Stimulated activated CD4-positive, alpha-beta T cell treated with anti-CD3 and anti-CD28 coated beads, Interleukin-4, amount 100 ng/mL, for 1 hour (primary cell): ENCODE measurements around the gene FAM111B.
"Not testable (repeated sequence)": the region's sequence is repeated elsewhere in the genome, so short reads cannot be mapped to it uniquely, and the experiment has no call there.

ENCODE experiments used
- DNase-seq: peaks from one replicate; pipeline ENCODE4 v3.0.0-alpha.2; 2020

Gene FAM111B, protein sequence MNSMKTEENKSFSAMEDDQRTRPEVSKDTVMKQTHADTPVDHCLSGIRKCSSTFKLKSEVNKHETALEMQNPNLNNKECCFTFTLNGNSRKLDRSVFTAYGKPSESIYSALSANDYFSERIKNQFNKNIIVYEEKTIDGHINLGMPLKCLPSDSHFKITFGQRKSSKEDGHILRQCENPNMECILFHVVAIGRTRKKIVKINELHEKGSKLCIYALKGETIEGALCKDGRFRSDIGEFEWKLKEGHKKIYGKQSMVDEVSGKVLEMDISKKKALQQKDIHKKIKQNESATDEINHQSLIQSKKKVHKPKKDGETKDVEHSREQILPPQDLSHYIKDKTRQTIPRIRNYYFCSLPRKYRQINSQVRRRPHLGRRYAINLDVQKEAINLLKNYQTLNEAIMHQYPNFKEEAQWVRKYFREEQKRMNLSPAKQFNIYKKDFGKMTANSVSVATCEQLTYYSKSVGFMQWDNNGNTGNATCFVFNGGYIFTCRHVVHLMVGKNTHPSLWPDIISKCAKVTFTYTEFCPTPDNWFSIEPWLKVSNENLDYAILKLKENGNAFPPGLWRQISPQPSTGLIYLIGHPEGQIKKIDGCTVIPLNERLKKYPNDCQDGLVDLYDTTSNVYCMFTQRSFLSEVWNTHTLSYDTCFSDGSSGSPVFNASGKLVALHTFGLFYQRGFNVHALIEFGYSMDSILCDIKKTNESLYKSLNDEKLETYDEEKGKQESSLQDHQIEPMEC

DNA sequence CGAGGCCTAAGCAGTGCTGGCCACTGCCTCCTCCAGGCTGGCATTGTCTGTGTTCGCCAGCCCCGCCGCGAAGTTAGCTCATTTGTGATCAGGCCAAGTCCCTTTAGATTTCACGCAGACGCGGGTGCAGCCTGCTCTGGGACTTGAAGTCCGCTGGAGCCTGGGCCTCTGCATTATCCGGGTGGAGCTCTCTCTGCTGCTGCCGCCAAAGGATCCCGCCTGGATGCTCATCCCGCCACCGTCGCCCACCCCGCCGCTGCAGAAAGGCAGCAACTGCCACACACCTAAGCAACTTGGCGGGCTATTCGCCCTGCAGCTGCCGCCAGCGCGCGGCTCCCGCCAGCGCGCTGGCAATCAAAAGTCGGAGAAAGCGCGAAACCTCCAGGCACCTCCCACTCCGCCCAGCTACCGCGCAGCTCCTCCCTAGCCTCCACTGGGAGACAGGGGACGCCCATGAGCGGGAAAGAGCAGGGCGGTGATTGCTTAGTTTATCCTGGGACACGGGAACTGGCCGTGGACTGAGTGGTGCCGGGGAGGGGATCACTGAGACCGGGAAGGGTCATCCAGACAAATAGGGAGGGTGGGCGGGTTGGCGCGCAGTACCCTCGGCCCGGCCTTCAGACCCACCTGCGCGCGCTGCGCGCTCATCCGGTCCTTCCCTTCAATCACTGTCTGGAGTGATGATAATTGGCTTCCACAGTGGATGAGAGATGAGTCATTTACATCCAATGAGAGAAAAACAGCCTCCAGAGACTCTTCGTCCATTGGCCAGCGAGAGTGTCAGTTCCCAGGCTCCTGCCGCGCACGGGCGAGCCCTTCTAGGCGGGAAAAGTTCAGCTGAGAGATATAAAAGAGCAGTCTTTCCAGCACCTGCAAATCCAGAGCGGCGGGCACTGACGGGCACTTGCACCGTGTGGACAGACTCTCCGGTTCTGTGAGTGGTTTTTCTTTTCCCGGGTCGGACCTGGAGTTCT is at the start of gene FAM111B:
FAM111B (plus strand) TSS at position 875 of the 974 bp plus-strand sequence. CDS start 2,389 bp downstream, outside the sequence.
- DNase-seq: peak; percentile 51

DNA sequence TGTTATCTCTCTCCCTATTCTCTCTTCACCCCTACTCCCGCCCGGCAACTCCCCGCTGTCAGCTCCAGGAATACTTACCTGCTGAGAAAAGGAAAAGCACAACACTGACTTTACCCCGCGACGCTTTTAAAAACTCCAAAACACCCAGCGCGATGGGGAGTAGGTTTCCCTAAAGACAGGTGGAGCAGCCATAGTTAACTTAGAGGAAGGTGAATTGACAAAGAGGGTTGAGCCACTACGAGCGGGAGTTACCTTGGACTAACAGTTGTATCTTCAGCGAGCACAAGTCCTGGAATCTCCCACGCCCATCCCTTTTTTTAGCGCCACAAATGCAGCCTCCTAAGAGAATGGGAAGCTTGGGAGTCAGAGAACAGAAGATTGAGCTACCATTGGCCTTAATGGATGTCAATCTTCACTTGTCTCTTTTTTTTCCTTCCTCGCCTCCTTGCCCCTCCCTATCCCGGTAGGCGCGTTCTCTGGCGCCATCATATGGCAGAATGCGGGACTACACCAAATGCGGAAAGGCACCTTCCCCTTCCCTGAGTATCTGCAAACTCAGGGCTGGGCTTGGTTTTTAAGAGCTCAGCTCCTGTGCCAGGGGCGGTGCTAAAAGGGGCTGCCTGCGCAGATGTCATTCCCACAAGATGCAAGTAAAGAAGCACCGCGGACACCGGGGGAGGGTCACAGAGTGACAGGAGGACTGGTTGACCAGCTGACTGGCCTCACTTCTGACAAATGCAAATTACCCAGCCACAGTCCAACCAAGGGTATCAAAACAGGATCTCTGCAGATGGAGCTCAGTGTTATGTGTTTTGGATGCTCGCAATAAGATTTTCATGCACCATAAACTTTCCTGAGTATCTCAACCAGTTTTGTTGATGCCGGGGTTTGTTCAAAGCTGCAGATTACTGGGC is 48.7 kb upstream of the FAM111B start:
- peak; percentile 80 for DNase-seq

DNA sequence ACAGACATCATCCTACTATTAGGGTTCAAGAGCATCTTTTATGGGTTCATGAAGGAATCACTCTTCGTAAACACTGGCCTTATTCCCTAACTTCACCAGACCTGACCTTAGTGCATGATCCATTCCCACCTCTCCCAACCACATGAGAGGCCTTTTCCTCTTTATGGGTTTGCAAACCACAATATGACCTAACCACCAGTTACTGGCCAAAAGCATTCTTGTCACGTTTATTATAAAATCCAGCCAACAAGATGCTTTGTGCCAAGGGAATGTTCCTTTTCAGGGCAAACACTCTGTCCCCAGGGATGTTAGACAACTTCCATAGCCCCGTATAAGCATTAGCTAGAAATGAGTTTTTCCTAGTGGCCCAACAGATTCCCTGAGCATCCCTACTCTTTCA is 46.9 kb upstream of the FAM111B start:
- not testable (repeated sequence) for DNase-seq

DNA sequence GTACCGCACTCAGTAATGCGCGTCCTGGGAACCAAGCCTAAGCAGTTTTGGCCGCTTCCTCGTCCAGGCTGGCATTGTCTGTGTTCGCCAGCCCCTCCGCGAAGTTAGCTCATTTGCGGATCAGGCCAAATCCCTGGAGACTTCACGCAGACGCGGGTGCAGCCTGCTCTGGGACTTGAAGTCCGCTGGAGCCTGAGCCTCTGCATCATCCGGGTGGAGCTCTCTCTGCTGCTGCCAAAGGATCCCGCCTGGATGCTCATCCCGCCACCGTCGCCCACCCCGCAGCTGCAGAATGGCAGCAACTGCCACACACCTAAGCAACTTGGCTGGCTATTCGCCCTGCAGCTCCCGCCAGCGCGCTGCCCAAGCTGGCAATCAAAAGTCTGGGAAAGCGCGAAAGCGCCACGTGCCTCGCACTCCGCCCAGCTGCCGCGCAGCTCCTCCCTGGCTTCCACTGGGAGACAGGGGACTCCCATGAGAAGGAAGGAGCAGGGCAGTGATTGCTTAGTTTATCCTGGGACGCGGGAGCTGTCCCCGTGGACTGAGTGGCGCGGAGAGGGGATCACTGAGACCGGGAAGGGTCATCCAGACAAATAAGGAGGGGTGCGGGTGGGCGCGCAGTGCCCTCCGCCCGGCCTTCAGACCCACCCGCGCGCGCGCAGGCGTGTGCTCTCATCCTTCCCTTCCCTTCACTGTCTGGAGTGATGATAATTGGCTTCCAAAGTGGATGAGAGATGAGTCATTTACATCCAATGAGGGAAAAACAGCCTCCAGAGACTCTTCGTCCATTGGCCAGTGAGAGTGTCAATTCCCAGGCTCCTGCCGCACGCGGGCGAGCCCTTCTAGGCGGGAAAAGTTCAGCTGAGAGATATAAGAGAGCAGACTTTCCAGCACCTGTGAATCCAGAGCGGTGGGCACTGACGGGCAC is 44.2 kb upstream of the FAM111B start:
- DNase-seq: no peak

DNA sequence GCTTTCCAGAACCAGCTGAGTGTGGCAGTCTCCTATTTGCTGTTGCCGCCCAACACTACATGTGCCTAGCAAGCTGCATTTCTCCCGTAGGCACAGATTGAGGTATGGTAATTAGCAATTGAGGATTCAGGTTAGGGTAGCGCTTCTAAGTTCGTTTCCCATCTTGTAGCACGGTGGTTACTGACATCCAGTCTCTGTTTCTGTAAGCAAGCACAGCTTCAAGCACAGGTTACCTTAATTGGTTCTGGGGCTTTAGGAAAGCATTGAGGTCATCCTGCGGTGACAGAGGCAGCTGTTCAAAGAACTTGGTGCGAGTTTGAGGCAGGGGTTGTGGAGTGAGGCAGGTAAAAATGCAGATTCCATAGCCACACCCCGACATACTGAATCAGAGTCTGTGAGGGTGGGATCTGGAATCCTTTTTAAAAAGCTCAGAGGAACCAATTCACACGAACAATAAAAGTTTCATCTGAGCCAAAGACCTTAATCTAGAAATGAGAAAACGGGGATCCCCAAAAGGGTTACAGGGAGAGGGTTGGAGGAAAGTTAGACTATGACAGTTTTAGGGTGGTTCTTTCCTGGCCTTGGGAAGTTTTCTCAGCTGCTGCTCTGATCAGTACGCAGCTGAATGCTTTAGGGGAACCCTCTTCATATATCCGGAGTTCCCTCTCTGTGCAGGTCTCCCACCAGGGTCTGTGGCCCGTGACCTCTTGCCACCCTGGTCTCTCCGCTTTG is 42.9 kb upstream of the FAM111B start:
- DNase-seq: not testable (repeated sequence)

DNA sequence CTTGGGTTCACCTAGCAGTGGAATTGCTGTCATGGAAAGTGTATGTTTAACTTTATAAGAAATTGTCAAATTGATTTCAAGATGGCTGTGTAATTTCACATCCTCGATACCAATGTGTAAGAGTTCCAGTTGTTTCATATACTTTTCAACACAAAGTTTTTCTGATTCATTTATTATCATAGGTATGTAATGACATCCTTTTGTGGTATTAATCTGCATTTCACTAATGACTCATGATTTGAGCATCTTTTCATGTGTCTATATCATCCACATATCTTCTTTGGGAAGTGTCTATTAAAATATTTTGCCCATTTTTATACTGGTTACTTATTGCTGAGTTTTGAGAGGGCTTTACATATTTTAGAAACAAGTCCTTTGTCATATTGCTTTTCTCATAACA is 38.0 kb upstream of the FAM111B start:
- no peak for DNase-seq

DNA sequence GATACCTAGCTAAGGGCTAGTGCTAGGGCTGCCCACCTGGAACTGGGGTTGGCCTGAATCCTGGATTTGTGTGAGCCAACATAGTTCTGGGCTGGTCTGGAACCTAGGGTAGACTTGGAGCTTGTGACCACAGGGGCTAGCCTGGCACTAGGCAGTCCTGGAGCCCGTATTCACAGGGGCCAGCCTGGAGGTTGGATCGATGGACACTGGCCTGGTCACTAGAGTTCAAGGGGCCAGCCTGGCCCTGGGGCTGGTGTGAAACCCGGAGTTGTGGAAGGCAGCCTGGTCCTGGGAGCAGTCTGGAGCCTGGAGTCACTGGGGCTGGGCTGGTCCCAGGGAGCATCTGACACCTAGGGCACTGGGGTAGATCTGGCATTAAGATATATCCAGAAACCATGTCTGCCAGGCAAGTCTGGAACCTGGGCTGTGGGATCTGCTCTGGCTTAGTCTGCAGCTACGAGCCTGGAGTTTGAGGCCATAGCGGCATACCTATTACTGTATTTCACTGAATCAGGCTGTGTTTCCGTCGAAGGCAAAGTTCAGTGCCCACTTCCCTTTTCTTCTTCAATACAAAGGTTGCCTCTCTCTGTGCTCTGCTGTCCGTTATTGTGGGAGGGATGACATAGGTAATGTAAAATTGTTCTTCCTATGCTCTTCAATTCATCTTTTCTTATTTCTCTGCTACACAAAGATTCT is 30.0 kb upstream of the FAM111B start:
- DNase-seq: no peak

DNA sequence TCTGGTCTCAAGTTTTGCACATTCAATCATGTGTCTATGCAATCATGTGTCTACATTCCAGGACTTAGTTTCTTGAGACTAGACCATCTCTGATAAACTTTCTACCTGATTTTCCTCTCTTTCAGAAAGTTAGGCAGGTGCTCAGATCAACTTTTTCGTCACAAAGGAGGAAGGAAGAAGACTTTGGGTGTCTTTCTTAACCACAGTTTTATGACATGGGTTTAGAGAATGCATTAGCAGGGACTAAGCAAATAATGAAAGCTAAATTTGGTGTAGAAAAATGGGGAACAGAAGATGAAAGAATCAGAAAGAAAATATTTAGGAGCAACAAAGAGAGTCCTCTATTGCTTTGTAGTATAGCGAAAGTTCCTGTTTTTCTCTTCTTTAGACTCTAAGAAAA is 28.6 kb upstream of the FAM111B start:
- no peak for DNase-seq

DNA sequence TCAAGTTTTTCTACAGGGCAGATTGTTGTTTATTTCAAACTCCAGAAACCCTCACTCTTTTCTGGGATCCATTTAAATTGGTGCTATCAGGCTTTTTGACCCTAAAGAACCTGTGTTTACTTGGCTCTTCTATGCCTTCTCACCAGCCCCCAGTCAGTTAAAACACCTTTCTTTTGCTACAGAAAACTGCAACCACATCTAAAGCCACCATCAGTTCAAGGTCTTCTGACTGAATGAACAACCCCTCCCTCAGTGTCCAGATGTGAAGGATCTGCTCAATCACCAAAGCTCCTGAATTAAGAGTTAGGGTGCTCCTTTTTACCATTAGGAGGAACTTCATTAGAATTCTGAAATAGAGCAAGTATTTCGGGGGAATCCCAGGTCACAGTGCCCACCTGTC is 28.0 kb upstream of the FAM111B start:
- DNase-seq: no peak

DNA sequence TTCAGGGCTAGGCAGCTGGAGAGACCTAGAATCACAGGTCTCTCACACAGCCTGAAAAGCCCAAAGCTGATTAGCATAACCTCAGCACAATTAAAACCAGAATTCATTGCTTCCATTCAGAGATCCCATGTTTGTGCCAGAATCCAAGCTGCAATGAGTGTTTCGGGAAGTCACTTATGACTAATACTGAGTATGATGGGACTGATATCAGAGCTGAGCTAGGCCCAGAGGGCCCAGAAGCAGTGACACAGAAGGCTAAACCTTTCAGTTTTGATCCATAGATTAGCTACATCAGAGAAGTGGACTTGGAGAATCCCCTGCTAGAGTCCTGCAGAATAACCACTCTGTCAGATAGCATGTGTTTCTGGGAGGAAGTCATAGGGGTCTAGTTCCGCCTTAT is 26.6 kb upstream of the FAM111B start:
- not testable (repeated sequence) for DNase-seq

DNA sequence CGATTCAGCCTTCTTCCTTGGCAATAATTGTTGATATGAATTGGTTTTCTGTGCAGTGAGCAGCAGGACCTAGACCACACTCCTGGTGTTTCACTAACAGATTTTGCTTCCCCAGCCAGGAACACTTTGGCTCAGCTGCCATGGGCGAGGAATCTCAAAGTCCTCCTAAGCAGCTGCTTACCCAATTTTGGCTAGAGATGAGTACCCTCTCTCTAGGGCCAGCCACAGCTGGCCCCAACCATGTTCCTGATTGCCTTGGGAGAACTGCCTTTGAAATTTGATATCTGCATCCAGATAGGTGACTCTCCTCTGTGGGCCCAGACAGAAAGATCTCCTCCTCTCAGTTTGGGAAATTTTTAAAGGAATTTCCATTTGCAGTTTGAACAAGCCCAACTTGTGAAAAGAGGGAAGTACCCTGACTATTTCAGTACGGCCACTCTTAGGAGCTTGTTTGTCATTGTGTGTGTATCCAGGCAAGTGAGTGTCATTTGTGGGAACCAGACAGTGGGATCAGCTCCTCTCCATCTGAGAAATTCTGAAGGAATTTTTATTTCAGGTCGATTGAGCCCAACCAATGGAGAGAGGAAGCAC is 25.5 kb upstream of the FAM111B start:
- not testable (repeated sequence) for DNase-seq

DNA sequence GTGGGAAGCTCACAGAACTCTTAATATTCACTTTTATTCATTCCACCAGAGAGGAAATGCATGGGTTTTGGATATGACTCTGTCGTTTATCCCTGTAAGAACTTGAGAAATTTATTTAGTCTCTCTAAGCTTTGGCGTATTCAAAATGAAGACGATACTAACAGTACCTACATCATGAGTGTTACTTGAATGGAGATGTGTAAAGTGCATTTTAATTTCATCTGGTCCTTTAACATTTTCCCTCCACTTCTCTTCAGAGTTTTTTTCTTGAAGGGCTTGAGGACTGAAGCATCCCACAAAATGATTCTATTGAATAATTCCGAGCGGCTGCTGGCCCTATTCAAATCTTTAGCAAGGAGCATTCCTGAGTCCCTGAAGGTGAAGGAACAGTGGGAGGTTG is 21.0 kb upstream of the FAM111B start, which contains the start of gene GLYATL1B:
GLYATL1B (plus strand) TSS at position 301 of the 400 bp plus-strand sequence; CDS start at position 301, 0 bp downstream.
- not testable (repeated sequence) for DNase-seq

DNA sequence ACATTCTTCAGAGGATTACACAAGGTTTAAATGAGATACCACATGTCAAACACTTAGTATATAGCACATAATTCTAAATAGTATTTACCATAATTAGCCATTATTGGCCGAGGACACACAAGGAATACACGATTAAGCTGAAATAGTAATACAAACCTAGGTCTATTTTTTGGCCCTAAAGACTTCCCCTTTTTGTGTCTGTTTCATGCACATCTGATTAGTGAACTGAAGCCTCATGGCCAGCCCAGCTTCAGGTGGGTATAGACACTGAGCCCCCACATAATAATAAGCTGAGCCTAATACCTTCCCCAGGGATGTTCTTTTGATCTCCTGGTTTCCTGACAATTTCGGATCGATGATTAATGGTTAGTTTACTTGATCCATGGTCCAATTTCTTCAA is 18.9 kb upstream of the FAM111B start:
- no peak for DNase-seq

DNA sequence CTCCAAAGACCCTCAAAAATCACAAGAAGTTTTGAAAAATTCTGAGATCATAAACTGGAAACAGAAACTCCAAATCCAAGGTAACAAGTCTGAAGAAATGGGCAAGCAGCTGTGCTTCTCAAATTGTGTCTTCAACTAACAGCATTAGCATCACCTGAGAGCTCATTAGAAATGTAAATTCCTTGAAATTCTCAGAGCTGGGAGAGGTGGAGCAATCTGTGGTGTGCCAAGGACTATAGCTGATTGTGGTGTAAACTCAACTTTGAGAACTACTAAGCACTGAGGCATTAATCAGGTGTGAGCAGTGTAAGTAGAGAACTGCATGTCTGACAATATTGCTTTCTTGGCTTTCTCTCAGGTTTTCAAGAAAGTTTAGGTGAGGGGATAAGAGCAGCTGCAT is 13.5 kb upstream of the FAM111B start:
- not testable (repeated sequence) for DNase-seq

DNA sequence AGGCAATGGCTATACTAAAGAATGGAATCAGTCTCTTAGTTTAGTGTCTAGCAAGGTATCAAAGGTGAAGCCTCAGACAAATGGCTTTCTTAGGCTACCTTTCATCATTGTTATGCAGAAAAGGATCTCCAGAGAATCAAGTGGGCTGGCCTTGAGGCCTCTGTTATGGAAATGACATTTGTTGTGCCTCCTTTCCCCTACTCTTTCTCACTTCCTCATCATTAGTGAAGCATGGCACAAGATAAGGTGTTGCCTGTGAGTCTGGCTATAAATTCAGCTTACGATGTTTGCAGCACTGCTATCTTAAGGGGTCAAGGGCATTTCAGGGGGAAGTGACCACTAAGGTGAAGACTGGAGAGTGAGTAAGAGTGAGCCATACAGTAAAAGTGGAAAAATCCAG is 11.8 kb upstream of the FAM111B start:
- DNase-seq: not testable (repeated sequence)

DNA sequence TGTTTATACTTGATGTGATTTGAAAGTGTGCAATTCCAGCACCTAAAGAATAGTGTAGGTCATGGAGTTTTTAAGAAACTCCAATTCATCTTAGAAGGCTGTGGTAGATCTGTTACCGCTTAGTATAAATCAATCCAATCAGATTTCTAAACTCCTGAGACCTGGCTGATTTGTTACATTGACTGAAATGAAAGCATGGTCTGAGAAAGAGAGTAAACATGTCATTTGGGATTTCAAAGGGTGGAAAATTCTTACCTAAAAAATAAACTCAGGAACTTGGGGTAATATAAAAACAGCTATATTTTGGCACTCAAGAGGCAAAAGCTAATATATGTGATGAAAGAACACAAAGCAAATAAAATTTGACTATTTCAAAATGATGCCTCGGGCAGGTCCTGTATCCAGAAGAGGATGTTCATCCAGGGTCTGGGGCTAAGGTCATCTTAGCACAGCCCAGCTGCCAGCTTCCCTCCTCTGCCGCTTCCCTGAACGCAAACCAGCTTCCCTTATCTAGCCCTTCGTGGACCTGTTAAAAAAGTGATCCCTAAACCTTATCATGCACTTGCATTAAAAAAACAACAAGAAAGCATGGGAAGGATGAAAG is 11.0 kb upstream of the FAM111B start:
- DNase-seq: not testable (repeated sequence)

DNA sequence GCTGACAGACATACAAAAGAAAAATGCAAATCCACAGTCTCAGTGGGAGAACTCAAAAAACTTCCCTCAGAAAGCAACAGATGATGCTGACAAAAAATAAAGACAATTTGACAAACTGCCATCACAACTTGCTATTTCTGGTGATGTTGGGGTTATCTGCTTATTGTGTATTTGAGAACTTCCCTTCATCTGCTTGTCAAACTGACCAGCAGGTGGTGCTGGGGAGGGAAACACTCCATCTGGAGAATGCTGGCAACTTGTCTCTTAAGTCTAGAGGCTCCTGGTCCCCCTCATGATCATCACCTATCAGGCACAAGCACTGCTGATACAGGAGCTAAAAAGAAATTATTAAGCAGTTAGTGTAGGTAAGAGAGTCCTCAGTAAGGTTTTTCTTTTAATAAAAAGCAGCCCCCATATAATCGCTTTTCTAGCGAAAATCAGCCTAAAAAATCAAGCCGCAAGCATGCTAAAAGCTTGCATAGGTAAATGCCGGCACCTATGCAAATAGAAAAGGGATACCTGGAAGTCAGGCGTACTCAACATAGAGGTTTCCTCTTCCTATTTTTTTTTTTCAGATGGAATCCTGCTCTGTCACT is 9.8 kb upstream of the FAM111B start:
- peak; percentile 66 for DNase-seq

DNA sequence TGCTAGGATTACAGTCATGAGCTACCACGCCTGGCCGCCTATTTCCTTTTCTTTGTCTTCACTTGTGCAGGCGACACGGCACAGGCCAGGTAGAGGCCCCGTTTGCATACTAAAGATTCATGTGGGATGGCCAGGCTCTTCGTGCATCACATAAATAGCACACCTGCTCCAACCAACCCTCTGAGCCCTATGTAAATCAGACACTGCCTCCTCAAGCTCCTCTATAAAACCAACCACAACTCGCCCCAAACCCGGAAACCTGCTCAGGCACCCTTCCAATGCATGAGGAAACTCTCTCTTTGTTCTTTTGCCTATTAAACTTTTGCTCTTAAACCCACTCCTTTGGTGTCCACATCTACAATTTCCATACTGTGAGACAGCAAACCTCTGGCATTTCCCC is 9.1 kb upstream of the FAM111B start:
- DNase-seq: not testable (repeated sequence)
